ENCODE data around the gene GALNT9. TPM values are rescaled to one million over a fixed set of nuclear protein-coding genes. Genes with fewer than 3 reads are reported as not detected.
"Not testable (repeated sequence)": the region's sequence is repeated elsewhere in the genome, so short reads cannot be mapped to it uniquely, and the experiment has no call there.

Gene GALNT9
- total RNA-seq, 2 donors from 2014 or later, result 0.41 TPM; not detected in 1

GRCh38 chr12:132196873-132197390 lies 132.5 kb downstream of the GALNT9 start:
- peaks cover 7 to 12% of the 10 kb centered on the region in 2 donors for H3K9me3 Mint-ChIP-seq
- ATAC-seq, result no peak
- H3K27ac Mint-ChIP-seq, result no peak overlapping the region
- peaks cover 13 to 15% of the 10 kb centered on the region in 2 donors for H3K36me3 Mint-ChIP-seq
- DNase-seq (ENCODE audit: low spot score in 2 of 2), result no peak

GRCh38 chr12:132196038-132196872 lies 133.1 kb downstream of the GALNT9 start:
- Mint-ChIP-seq H3K36me3 (peaks cover 13 to 15% of the 10 kb centered on the region in 2 donors), H3K27ac (no peak overlapping the region), H3K9me3 (peaks cover 7 to 12% of the 10 kb centered on the region in 2 donors)
- DNase-seq (ENCODE audit: low spot score in 2 of 2) (no peak), ATAC-seq (no peak)

GRCh38 chr12:132195242-132195641 lies 134.1 kb downstream of the GALNT9 start:
- not testable (repeated sequence) for H3K27ac Mint-ChIP-seq; ATAC-seq; DNase-seq (ENCODE audit: low spot score in 2 of 2)
- H3K36me3 Mint-ChIP-seq, result peaks cover 13 to 15% of the 10 kb centered on the region in 2 donors
- H3K9me3 Mint-ChIP-seq, result peaks cover 7 to 12% of the 10 kb centered on the region in 2 donors

GRCh38 chr12:132194556-132194955 lies 134.8 kb downstream of the GALNT9 start:
- peaks cover 7 to 12% of the 10 kb centered on the region in 2 donors for H3K9me3 Mint-ChIP-seq
- DNase-seq (ENCODE audit: low spot score in 2 of 2), result no peak
- H3K36me3 Mint-ChIP-seq, result peaks cover 13 to 15% of the 10 kb centered on the region in 2 donors
- ATAC-seq, result no peak
- no peak overlapping the region for H3K27ac Mint-ChIP-seq

- peak in 1 of 2 donors; percentile 60 for DNase-seq (ENCODE audit: low spot score in 2 of 2)
- peak overlapping the region in 1 of 2 donors; percentile 44 for H3K27ac Mint-ChIP-seq
- ATAC-seq, result no peak
Measured at GRCh38 chr12:132194056-132194455, 135.3 kb downstream of the GALNT9 start.

GRCh38 chr12:132191715-132192553 lies 137.5 kb downstream of the GALNT9 start:
- peaks cover 7 to 12% of the 10 kb centered on the region in 2 donors for H3K9me3 Mint-ChIP-seq
- ATAC-seq (no peak), DNase-seq (ENCODE audit: low spot score in 2 of 2) (no peak)

More at GRCh38 chr12:132194056-132194455, 135.3 kb downstream of the GALNT9 start:
- Mint-ChIP-seq H3K9me3 (peaks cover 7 to 12% of the 10 kb centered on the region in 2 donors), H3K36me3 (peaks cover 15 to 18% of the 10 kb centered on the region in 2 donors)

GRCh38 chr12:132190834-132191500 lies 138.4 kb downstream of the GALNT9 start:
- H3K27ac Mint-ChIP-seq, result no peak overlapping the region
- H3K9me3 Mint-ChIP-seq, result peaks cover 7 to 12% of the 10 kb centered on the region in 2 donors
- ATAC-seq, result no peak

More at GRCh38 chr12:132191715-132192553, 137.5 kb downstream of the GALNT9 start:
- Mint-ChIP-seq H3K36me3 (peaks cover 15 to 23% of the 10 kb centered on the region in 2 donors), H3K27ac (no peak overlapping the region)

GRCh38 chr12:132190012-132190755 lies 139.2 kb downstream of the GALNT9 start:
- DNase-seq (ENCODE audit: low spot score in 2 of 2) (no peak), ATAC-seq (peak; percentile 20 to 28)
- Mint-ChIP-seq H3K27ac (peak overlapping the region in 1 of 2 donors; percentile 61), H3K36me3 (peaks cover 23 to 29% of the 10 kb centered on the region in 2 donors), H3K9me3 (peaks cover 7 to 12% of the 10 kb centered on the region in 2 donors)

More at GRCh38 chr12:132190834-132191500, 138.4 kb downstream of the GALNT9 start:
- H3K36me3 Mint-ChIP-seq, result peaks cover 16 to 24% of the 10 kb centered on the region in 2 donors
- DNase-seq (ENCODE audit: low spot score in 2 of 2), result no peak

GRCh38 chr12:132189378-132190011 lies 139.9 kb downstream of the GALNT9 start:
- ATAC-seq (peak; percentile 91 to 97), DNase-seq (ENCODE audit: low spot score in 2 of 2) (peak; percentile 91 to 93)
- Mint-ChIP-seq H3K9me3 (peaks cover 7 to 12% of the 10 kb centered on the region in 2 donors), H3K36me3 (peaks cover 23 to 29% of the 10 kb centered on the region in 2 donors), H3K27ac (peak overlapping the region in 1 of 2 donors; percentile 61)

GRCh38 chr12:132188916-132189325 lies 140.5 kb downstream of the GALNT9 start:
- Mint-ChIP-seq H3K36me3 (peaks cover 18 to 25% of the 10 kb centered on the region in 2 donors), H3K27ac (peak overlapping the region in 1 of 2 donors; percentile 61), H3K9me3 (peaks cover 7 to 8% of the 10 kb centered on the region in 2 donors)
- DNase-seq (ENCODE audit: low spot score in 2 of 2) (no peak), ATAC-seq (no peak)

- peaks cover 4 to 6% of the 10 kb centered on the region in 2 donors for H3K9me3 Mint-ChIP-seq
- peaks cover 13 to 21% of the 10 kb centered on the region in 2 donors for H3K36me3 Mint-ChIP-seq
- ATAC-seq (no peak), DNase-seq (ENCODE audit: low spot score in 2 of 2) (no peak)
- no peak overlapping the region for H3K27ac Mint-ChIP-seq
Measured at GRCh38 chr12:132188451-132188901, 140.9 kb downstream of the GALNT9 start.

- ATAC-seq (no peak), DNase-seq (ENCODE audit: low spot score in 2 of 2) (no peak)
- Mint-ChIP-seq H3K36me3 (peaks cover 8 to 15% of the 10 kb centered on the region in 2 donors), H3K27ac (no peak overlapping the region), H3K9me3 (peaks cover under 1 to 5% of the 10 kb centered on the region in 2 donors)
Measured at GRCh38 chr12:132187646-132188450, 141.5 kb downstream of the GALNT9 start.

GRCh38 chr12:132186857-132187620 lies 142.3 kb downstream of the GALNT9 start:
- Mint-ChIP-seq H3K36me3 (peaks cover 8 to 15% of the 10 kb centered on the region in 2 donors), H3K27ac (peak overlapping the region; percentile 55 to 81), H3K9me3 (peaks cover 5 to 6% of the 10 kb centered on the region in 2 donors)
- no peak for ATAC-seq
- DNase-seq (ENCODE audit: low spot score in 2 of 2), result no peak

Measured in activated naive CD4-positive, alpha-beta T cell treated with anti-CD3 and anti-CD28 coated beads, Interleukin-2, amount 50 U/mL, for 72 hours (primary cell).